HG02798 (cell line): Measurements from ENCODE around the gene STXBP5L.
"Not testable (repeated sequence)": the region's sequence is repeated elsewhere in the genome, so short reads cannot be mapped to it uniquely, and the experiment has no call there.

Experiments used
- ATAC-seq: cut with Tn5 transposase; IDR thresholded peaks from one replicate; pipeline ENCODE4 v1.9.1; 2021; ENCODE audit warnings: mild to moderate bottlenecking; ENCODE audit not compliant: unreplicated experiment, poor library complexity

The STXBP5L gene

DNA sequence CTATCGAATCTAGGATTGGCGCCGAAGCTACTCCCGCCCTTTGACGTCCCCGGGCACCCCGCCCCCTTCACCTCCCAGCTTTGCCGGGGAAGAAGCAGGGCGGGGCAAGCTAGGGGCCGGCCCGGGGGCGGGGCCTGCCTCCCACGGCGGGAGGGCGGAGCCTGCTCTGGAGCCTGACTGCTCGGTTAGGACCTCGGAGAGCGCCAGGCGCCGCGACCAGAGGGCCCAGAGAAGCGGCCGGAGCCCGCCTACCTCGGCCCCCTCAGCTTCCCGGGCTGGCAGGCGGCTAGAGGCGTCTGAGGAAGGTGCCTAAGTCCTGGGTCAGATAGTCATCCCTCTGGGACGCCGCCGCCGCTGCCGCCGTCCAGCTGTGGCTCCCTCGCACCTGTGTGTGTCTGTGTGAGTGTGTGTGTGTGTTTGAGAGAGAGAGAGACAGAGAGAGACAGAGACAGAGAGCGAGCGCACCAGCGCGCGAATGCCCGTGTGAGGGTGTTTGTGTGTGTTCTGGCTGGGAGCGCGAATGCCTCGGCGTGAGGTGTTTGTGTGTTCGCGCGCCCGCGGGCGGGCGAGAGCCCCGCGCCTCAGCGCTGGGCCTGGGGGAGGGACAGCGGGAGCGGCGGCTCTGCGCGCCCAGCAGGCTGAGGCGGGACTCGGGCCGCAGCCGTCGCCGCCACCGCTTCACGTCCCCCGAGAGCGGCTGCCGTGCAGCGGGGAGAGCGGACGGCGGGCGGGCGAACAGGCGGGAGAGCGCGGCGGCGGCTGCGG, at the start of gene STXBP5L:
Gene STXBP5L, plus strand, starts transcription at position 176 of the 765 bp plus-strand sequence. CDS start 1,374 bp downstream, outside the sequence.
- ATAC-seq: peak; percentile 99

DNA sequence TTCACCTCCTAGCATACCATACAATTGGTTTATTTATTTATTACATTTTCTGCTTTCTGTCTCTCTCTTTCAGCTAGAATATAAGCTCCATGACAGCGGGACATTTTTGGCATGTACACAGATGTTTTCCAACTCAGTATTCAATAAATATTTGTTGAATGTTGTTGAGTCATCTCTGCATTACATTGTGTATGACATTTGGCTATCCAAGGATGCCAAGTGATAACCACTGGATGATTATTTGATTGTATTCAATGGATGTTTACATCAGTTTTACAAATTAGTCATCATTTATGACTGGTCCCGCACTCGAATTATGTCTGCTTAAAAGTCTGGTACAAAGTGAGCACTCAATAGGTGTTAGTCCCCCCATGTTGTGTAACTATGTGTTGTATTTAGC, 49.5 kb upstream of the STXBP5L start:
- no peak for ATAC-seq

DNA sequence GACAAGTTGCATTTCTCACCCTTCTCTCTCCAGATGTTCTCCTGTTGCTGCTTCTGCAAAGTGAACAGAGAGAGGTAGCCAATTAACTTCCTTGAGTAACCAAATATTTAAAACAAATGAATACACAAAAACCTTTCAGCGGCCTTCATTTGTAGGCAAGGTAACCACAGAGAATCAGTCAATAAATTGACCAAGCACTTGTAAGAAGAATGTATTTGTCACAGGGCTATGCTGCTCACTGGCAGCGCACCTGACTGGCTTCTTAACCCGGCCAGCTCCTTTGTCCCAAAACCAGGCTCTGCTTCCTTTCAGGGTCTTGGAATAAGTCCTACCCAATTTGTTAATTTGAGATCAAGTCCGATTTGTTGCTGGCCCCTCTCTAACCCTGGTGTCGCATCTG, 43.5 kb upstream of the STXBP5L start:
- no peak for ATAC-seq

DNA sequence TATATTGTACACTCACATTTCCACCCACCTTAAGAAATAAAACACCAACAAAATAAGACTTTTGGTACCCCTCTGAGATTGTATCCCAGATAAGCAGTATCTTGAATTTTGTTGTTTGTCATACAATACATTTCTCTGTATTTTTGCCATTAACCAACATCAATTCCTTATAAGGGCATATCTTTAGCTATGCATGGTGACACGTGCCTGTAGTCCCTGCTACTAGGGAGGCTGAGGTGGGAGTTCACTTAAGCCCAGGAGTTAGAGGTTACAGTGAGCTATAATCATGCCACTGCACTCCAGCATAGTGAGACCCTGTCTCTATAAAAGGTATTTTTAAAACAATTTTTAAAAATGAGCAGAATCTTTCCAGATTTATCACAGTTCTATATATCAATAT, 32.5 kb upstream of the STXBP5L start:
- ATAC-seq: no peak

DNA sequence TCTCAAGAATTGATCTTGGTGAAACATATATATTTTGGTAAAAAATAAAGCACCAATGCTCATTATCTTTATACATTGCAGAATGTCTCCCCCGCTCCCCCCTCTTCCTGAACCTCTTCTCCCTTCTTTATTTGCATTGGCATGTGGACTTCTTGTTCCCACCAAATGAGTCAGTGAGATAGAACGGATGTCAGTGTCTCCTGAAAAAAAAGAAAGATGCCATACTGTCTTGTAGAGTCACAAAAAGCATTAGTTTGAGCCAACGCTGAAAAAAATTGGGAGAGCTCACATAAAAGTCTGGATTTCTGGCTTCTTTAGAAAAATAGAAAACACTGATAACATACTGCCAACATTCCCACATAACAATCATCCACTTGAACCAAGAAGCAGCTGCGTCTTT, 32.0 kb upstream of the STXBP5L start:
- ATAC-seq: no peak

DNA sequence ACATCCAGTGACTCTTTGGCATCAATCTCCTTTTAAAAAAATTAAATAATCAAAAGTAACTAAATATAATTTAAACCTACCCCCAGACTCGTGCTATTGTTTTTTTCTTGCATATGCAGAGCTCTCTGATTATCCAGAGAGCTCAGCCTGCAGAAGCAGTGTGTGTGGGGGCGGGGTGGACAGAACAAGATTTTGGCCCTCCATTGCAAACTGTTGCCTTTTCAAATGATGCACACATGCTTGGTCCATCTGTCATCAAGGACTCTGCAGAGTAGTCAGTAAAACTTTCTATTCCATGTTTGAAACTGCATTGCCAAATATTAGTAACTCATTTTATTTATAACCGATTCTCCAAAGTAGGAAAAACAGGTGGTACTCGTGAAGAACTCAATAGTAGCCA, 28.6 kb upstream of the STXBP5L start:
- ATAC-seq: no peak

DNA sequence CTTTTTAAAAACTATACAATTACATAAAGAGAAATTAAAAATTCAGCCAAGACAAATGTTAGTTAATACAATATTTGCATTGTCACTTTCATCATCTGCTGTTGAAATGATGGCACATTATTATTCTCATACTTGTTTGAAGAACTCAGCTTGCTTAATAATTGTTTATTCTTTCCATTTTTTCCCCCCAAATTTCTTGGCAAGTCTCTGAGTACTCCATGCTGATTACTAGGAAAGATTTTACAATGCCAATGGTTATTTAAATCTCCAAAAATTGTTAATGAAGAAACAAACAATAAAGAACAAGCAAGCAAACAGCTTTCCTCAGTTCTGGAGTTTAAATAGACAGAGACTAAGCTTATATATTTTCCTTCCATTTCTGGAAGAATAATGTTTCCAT, 15.1 kb upstream of the STXBP5L start:
- no peak for ATAC-seq

DNA sequence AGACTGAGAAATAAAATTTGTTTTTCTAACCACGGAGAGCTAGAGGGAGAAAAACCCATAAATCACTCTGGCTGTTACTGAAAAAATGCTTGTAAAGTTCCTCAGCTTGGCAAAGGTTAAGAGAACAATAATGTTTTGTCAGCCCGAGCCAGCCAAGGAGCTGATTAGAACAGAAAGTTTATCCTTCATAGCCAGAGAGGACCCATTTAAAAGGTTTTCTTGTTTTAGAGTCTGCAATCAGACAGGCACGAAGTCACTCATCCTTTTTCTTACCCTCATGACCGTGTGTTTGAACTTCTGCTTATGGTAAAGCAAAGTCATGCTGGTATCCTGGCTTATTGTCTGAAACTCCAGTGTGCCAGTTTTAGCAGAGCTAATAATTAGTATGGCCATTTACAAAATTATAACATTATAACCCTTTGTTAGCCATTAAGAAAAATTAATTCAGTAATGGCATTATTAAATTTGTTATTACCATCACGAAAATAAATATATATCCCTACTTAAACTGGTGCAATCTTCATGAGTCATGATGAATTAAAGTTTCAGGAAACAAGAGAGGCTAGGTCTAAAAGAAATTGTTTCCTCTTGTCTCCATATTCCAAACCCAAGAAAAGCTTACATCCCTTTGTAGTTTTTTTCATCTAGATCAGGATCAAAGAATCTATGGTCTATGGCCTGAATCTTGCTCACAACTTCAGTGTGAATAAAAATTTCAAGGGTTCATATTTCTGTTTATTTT, 13.5 kb upstream of the STXBP5L start:
- ATAC-seq: no peak

DNA sequence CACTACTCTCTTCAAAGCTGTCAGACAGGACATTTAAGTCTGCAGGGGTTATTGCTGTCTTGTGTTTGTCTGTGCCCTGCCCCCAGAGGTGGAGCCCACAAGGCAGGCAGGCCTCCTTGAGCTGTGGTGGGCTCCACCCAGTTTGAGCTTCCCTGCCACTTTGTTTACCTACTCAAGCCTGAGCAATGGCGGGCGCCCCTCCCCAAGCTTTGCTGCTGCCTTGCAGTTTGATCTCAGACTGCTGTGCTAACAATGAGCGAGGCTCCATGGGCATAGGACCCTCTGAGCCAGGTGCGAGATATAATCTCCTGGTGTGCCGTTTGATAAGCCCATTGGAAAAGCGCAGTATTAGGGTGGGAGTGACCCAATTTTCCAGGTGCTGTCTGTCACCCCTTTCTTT, 6.3 kb upstream of the STXBP5L start:
- ATAC-seq: not testable (repeated sequence)

DNA sequence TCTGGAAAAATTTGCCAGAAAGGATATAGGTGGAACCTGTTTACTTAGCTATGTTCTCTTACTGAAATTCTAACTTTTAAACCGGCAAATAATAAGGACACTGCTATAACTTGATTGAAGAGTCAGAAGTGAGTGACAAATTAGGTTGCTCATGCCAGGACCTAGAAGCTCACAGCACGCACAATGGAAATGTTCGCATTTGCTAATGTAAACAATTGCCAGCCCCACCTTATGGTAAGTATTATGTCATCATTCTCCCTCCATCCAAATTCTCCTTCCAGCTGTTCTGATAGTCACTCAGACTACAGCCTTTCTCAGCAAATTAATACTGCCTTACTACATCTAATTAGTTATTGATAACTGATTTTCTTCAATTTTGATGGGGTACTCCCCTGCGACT, 4.8 kb upstream of the STXBP5L start:
- no peak for ATAC-seq

DNA sequence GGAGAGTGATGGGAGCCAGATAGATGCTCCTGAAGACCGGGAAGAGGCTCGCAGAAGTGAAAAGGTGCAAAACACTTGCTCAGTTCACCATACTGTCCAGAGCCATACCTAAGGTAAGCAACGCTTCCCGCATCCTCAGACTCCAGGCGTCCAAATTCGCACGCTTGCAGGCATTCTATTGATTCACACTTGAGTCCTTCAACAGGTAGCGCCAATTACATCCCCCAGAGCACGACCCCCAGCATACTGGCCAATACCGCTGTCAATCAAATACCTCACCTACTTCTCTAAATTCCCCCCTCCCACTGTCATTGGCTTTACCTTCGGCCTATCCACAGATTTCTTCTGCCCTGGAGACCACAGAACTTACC, 361 bp upstream of the STXBP5L start:
- ATAC-seq: no peak

DNA sequence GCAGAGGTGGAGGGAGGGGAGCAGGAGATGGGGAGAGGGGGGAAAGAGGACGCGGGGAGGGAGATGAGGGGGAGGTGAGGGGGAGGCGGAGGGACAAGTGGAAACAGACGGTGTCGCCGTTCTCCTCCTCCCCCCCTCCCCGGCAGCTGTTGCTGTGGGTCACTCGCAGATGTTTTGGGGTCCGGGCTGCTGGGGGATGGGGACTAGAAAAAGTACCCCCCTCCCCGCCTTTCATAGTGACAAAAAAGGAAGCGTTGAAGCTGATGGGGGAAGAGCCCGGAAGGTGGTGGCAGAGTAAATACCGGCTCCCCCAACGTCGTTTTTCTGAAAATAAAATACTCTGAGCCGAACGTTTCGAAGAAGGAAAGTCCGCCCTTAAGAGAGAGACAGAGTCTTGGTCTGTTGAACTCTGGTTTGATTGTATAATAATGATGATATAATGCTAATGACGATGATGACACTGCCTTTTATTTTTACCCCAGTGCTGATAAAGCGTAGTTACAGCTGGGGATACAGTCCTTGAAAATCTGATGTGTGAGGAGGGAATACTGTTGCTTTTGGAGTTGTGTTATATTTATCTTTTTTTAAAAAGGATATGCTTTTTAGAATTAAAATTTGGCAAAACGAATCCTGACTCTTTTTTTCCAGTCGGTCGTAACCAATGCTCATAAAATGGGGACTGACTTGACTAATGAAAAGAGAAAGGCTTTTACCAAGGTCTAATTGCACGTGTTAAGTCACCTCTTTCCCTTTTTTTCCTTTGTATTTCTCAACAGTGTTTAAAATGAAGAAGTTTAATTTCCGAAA, 993 bp downstream of the STXBP5L start:
- ATAC-seq: no peak

DNA sequence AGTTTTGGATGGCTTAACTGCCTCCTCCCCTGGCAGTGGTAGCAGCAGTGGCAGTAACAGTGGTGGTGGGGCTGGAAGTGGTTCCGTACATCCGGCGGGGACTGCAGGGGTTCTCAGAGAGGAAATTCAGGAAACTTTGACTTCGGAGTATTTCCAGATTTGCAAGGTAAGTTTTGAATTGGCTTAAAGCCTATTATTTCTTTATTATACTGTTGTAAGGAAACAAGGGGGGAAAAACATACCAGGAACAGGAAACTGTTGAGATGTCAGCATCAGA, 1.5 kb downstream of the STXBP5L start:
- no peak for ATAC-seq

DNA sequence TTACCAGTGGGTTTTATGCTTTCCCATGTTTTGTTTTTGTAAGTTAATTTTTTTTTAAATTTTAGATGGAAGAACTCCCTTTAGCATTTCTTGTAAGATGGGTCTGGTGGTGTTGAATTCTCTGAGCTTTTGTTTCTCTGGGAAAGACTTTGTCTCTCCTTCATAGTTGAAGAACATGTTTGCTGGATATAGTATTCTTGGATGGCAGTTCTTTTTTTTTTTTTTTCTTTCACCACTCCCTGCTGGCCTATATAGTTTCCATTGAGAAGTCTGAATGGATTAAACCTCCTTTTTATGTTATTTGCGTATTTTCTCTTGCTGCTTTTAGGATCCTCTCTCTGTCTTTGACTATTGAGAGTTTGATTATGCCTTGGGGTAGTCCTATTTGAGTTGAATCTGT, 18.1 kb downstream of the STXBP5L start:
- ATAC-seq: no peak

DNA sequence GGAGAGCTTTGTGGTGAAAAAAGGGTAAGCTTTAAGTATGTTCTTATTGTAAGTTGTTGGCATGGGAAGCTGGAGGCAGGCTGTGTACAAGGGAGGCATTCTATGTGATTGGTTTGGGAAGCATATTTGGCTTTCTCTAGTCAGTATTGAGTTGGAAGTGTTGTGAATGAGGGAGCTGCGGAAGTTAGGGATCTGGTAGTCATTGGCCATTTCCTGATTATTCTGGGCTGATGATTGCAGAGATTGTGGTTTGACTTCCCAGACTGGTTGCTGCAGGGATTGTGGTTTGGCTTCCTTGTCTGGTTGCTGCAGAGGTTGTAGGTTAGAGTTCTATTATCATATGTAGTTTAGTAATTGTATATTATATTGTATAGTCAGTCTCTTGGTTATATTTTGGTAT, 21.0 kb downstream of the STXBP5L start:
- ATAC-seq: no peak

DNA sequence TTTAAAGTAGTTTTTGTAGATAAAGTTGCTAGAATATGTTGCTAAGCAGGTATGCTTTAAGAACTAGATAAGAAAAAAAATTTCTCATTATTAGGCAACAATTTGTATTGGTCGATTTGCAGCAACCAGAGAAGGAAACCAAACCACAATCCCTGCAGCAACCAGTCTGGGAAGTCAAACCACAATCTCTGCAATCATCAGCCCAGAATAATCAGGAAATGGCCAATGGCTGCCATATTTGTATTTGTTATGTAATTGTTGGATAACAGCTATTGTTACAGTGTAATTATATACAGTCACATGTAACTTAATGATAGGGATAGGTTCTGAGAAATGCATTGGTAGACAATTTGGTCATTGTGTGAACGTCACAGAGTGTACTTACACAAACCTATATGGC, 23.6 kb downstream of the STXBP5L start:
- ATAC-seq: no peak

DNA sequence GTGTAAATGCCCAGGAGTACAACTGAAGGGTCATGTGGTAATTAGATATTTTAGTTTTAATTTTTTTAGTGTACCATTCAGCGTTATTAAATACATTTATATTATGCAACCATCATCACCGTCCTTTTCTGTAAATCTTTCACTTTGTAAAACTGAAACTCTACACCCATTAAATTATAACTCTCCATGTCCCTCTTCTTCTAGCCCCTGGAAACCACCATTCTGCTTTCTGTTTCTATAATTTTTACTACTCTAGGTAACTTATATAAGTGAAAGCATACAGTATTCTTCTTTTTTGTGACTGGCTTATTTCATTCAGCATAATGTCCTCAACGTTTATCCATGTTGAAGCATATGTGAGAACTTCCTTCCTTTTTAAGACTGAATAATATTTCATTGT, 48.1 kb downstream of the STXBP5L start:
- no peak for ATAC-seq

DNA sequence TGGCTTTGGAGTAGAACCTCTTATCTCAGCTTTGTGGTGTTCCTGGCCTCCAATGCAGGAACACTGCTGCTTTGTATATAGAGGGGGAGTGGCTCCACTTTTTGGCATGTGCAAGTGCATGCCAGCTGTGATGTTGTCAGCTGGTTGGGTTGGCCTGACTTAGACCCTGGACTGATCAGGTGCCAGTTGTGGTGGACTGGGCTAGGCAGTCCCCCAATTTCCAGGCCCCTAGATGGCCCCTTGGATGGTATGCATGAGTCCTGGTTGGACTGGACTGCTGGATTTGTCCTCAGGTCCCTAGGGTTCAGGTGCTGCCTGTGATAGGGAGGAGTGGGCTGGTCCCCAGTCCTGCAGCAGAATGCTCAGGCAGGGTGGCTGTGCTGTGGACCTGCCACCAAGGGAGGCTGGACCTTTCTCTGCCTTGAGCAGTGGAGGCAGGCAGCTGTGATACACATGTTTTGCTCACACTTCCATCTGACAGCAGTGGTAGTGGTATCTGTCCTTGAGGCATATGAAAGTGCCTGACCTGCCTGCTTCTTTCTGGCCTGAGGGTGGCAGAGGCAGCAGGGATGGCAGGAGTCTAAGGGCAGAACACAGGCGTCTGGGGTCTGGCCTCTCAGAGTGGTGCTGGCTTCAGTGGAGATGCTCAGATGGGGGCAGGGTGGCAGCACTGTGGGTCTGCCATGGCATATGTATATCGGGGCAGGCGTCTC, 74.8 kb downstream of the STXBP5L start:
- ATAC-seq: no peak

DNA sequence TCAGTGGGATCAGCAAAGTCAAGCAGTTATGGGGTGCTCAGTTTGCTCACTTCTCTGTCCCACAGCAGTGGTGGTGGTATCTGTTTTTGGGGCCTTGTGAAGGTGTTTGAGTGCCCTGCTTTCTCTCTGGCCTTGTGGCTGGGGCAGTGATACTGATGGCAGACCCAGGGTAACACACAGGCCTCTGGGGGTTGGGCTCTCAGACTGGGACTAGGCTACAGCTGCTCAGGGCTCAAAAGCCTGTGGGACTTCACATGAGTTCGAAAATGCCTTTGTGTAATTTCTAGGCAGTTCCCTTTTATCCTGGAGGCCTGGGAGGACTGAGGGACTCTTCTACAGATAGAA, 75.3 kb downstream of the STXBP5L start:
- no peak for ATAC-seq

DNA sequence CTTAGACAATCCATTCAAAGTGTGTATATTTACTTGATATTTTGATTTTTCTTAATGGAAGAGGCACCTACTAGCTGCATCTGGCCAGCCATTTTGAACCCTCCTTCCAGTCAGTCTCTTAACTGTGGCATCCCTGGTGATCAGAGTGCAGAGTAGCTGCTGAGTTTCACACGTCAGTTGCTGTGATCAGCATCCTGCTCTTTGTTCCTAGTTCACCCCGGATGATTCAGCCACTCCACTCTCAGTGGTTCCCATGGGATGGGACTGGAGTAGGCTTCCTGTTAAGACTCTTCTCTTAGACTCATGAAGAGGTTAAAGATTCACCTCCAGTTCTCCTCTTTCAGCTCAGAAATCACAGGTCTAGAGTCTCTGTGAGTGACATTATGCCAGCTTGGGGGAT, 75.8 kb downstream of the STXBP5L start:
- no peak for ATAC-seq

DNA sequence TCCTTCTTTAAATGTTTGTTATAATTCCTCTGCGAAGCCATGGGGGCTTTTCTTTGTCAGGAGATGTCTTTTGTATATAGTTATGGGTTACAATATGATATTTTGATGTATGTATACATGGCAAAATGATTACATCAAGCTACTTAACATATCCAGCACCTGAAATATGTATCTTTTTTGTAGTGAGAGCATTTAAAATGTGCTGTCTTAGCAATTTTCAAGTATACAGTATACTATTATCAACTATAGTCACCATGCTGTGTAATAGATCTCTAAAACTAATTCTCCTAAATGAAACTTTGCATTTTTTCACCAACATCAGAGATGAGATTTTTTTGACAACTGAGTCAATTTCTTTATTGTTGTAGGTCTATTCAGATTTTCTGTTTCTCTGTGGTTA, 77.2 kb downstream of the STXBP5L start:
- no peak for ATAC-seq
